ENCODE data around the gene DUSP2.
"Not testable (repeated sequence)": the region's sequence is repeated elsewhere in the genome, so short reads cannot be mapped to it uniquely, and the experiment has no call there.

Gene DUSP2

GRCh38 chr2:96163768-96164429 lies 18.7 kb upstream of the DUSP2 start:
- peak in 1 of 2 donors; percentile 88 for DNase-seq (ENCODE audit: low read depth in 2 of 2, low spot score in 1 of 2)

- DNase-seq (ENCODE audit: low read depth in 2 of 2, low spot score in 1 of 2): no peak
Observed at GRCh38 chr2:96163415-96163767, 18.2 kb upstream of the DUSP2 start.

- DNase-seq (ENCODE audit: low read depth in 2 of 2, low spot score in 1 of 2): no peak
Observed at GRCh38 chr2:96161898-96162297, 16.7 kb upstream of the DUSP2 start.

- DNase-seq (ENCODE audit: low read depth in 2 of 2, low spot score in 1 of 2): not testable (repeated sequence)
Observed at GRCh38 chr2:96160366-96160765, 15.1 kb upstream of the DUSP2 start.

- no peak for DNase-seq (ENCODE audit: low read depth in 2 of 2, low spot score in 1 of 2)
Observed at GRCh38 chr2:96159084-96159830, 14.0 kb upstream of the DUSP2 start.

GRCh38 chr2:96158554-96158940 lies 13.3 kb upstream of the DUSP2 start:
- no peak for DNase-seq (ENCODE audit: low read depth in 2 of 2, low spot score in 1 of 2)

- DNase-seq (ENCODE audit: low read depth in 2 of 2, low spot score in 1 of 2): peak; percentile 83 to 91
Observed at GRCh38 chr2:96157649-96158553, 12.7 kb upstream of the DUSP2 start.

GRCh38 chr2:96156926-96157648 lies 11.8 kb upstream of the DUSP2 start:
- no peak for DNase-seq (ENCODE audit: low read depth in 2 of 2, low spot score in 1 of 2)

GRCh38 chr2:96156011-96156820 lies 11.0 kb upstream of the DUSP2 start:
- no peak for DNase-seq (ENCODE audit: low read depth in 2 of 2, low spot score in 1 of 2)

- DNase-seq (ENCODE audit: low read depth in 2 of 2, low spot score in 1 of 2): no peak
Observed at GRCh38 chr2:96154506-96155380, 9.5 kb upstream of the DUSP2 start.

- no peak for DNase-seq (ENCODE audit: low read depth in 2 of 2, low spot score in 1 of 2)
Observed at GRCh38 chr2:96153991-96154431, 8.8 kb upstream of the DUSP2 start.

GRCh38 chr2:96153291-96153713 lies 8.1 kb upstream of the DUSP2 start:
- no peak for DNase-seq (ENCODE audit: low read depth in 2 of 2, low spot score in 1 of 2)

- DNase-seq (ENCODE audit: low read depth in 2 of 2, low spot score in 1 of 2): no peak
Observed at GRCh38 chr2:96152304-96153161, 7.3 kb upstream of the DUSP2 start.

GRCh38 chr2:96151595-96152303 lies 6.5 kb upstream of the DUSP2 start:
- no peak for DNase-seq (ENCODE audit: low read depth in 2 of 2, low spot score in 1 of 2)

- no peak for DNase-seq (ENCODE audit: low read depth in 2 of 2, low spot score in 1 of 2)
Observed at GRCh38 chr2:96150791-96151594, 5.8 kb upstream of the DUSP2 start.

GRCh38 chr2:96150007-96150640 lies 4.9 kb upstream of the DUSP2 start:
- DNase-seq (ENCODE audit: low read depth in 2 of 2, low spot score in 1 of 2): no peak

All from stimulated activated CD8-positive, alpha-beta memory T cell treated with anti-CD3 and anti-CD28 coated beads, Interleukin-4, amount 100 ng/mL, for 4 hours (primary cell).